ENCODE results near the gene GIPC3.
A peak's percentile ranks its signal among the peaks of the same experiment; 100 is the strongest.

Gene GIPC3

GRCh38 chr19:3585301-3586126, at the start of gene GIPC3:
Gene GIPC3, plus strand, starts transcription at chr19:3585478. Its CDS starts 120 bp downstream, at chr19:3585598.
- TF ChIP-seq CTCF (IDR thresholded peaks at IDR 0.05; ENCODE audit: low read length, missing control alignments), result no peak
- peak within 1 kb of the TSS; percentile 14 for H3K4me3 ChIP-seq (replicated peaks; ENCODE audit: low read depth, low read length)
- no peak for DNase-seq (ENCODE audit: low read depth)

GRCh38 chr19:3535563-3535965, 49.7 kb upstream of the GIPC3 start:
- no peak overlapping the region for H3K4me3 ChIP-seq (replicated peaks; ENCODE audit: low read depth, low read length)
- DNase-seq (ENCODE audit: low read depth), result no peak
- no peak for TF ChIP-seq CTCF (IDR thresholded peaks at IDR 0.05; ENCODE audit: low read length, missing control alignments)

GRCh38 chr19:3535981-3536380, 49.3 kb upstream of the GIPC3 start:
- no peak overlapping the region for H3K4me3 ChIP-seq (replicated peaks; ENCODE audit: low read depth, low read length)
- no peak for TF ChIP-seq CTCF (IDR thresholded peaks at IDR 0.05; ENCODE audit: low read length, missing control alignments)
- no peak for DNase-seq (ENCODE audit: low read depth)

- no peak for DNase-seq (ENCODE audit: low read depth)
- no peak for TF ChIP-seq CTCF (IDR thresholded peaks at IDR 0.05; ENCODE audit: low read length, missing control alignments)
- no peak overlapping the region for H3K4me3 ChIP-seq (replicated peaks; ENCODE audit: low read depth, low read length)
Measured at GRCh38 chr19:3536429-3537100, 48.7 kb upstream of the GIPC3 start.

GRCh38 chr19:3537101-3537437, 48.2 kb upstream of the GIPC3 start:
- H3K4me3 ChIP-seq (replicated peaks; ENCODE audit: low read depth, low read length), result no peak overlapping the region
- DNase-seq (ENCODE audit: low read depth), result no peak
- no peak for TF ChIP-seq CTCF (IDR thresholded peaks at IDR 0.05; ENCODE audit: low read length, missing control alignments)

GRCh38 chr19:3537438-3538240, 47.6 kb upstream of the GIPC3 start:
- no peak for TF ChIP-seq CTCF (IDR thresholded peaks at IDR 0.05; ENCODE audit: low read length, missing control alignments)
- H3K4me3 ChIP-seq (replicated peaks; ENCODE audit: low read depth, low read length), result no peak overlapping the region
- DNase-seq (ENCODE audit: low read depth), result no peak

All from fibroblast of pulmonary artery (primary cell).